ENCODE results near the gene PLA2G4F. TPM values are rescaled to one million over a fixed set of nuclear protein-coding genes. Genes with fewer than 3 reads are reported as not detected.

Gene PLA2G4F
- total RNA-seq, 4 donors from 2014 or later: 0.16 to 0.67 TPM; not detected in 2

- WGBS, 2 donors (ENCODE audit: low coverage in 1 of 2): 100% methylated on average over 1 of the region's 21 CpGs; no CpG with 5 or more reads in 1 of the 2 donors
- Histone ChIP-seq H3K4me3 (no peak overlapping the region), H3K36me3 (no peaks in the 10 kb centered on the region), H3K9me3 (no peaks in the 10 kb centered on the region), H3K27ac (no peak overlapping the region), H3K27me3 (peaks cover 17% of the 10 kb centered on the region), H3K4me1 (no peaks in the 10 kb centered on the region)
- no peak for TF ChIP-seq EP300 (IDR thresholded peaks at IDR 0.05)
- no peak for TF ChIP-seq CTCF (IDR thresholded peaks at IDR 0.05)
- TF ChIP-seq POLR2A (IDR thresholded peaks at IDR 0.05): no peak
- no peak for TF ChIP-seq POLR2AphosphoS5 (IDR thresholded peaks at IDR 0.05)
- ATAC-seq: no peak
Observed at GRCh38 chr15:42141795-42142667, 14.4 kb downstream of the PLA2G4F start.

GRCh38 chr15:42141246-42141645 lies 15.2 kb downstream of the PLA2G4F start:
- no peak overlapping the region for H3K4me3 ChIP-seq
- TF ChIP-seq POLR2AphosphoS5 (IDR thresholded peaks at IDR 0.05): no peak
- 79 to 82% methylated on average over 5 to 6 of the region's 7 CpGs for WGBS, 2 donors (ENCODE audit: low coverage in 1 of 2)
- no peaks in the 10 kb centered on the region for H3K36me3 ChIP-seq
- peaks cover 17% of the 10 kb centered on the region for H3K27me3 ChIP-seq
- H3K9me3 ChIP-seq: no peaks in the 10 kb centered on the region
- no peak for ATAC-seq
- no peaks in the 10 kb centered on the region for H3K4me1 ChIP-seq
- no peak overlapping the region for H3K27ac ChIP-seq

GRCh38 chr15:42140383-42141070 lies 15.9 kb downstream of the PLA2G4F start:
- Histone ChIP-seq H3K27ac (no peak overlapping the region), H3K9me3 (no peaks in the 10 kb centered on the region), H3K27me3 (peaks cover 16% of the 10 kb centered on the region), H3K4me3 (no peak overlapping the region), H3K36me3 (no peaks in the 10 kb centered on the region), H3K4me1 (no peaks in the 10 kb centered on the region)
- ATAC-seq: no peak
- 53 to 81% methylated on average over 2 to 3 of the region's 8 CpGs for WGBS, 2 donors (ENCODE audit: low coverage in 1 of 2)
- TF ChIP-seq CTCF (IDR thresholded peaks at IDR 0.05) (no peak), POLR2A (IDR thresholded peaks at IDR 0.05) (no peak)

GRCh38 chr15:42139596-42139995 lies 16.8 kb downstream of the PLA2G4F start:
- 62 to 70% methylated on average over 4 to 5 of the region's 6 CpGs for WGBS, 2 donors (ENCODE audit: low coverage in 1 of 2)

More at GRCh38 chr15:42139596-42139995, 16.8 kb downstream of the PLA2G4F start:
- no peak for TF ChIP-seq POLR2AphosphoS5 (IDR thresholded peaks at IDR 0.05)
- TF ChIP-seq CTCF (IDR thresholded peaks at IDR 0.05): no peak
- no peak for TF ChIP-seq POLR2A (IDR thresholded peaks at IDR 0.05)
- no peak for TF ChIP-seq EP300 (IDR thresholded peaks at IDR 0.05)
- no peaks in the 10 kb centered on the region for H3K36me3 ChIP-seq
- no peaks in the 10 kb centered on the region for H3K4me1 ChIP-seq
- peaks cover 6% of the 10 kb centered on the region for H3K27me3 ChIP-seq
- H3K27ac ChIP-seq: no peak overlapping the region
- H3K9me3 ChIP-seq: no peaks in the 10 kb centered on the region
- H3K4me3 ChIP-seq: no peak overlapping the region
- ATAC-seq: no peak

Data from gastroesophageal sphincter (tissue), 4 donors.